Thoracic aorta (tissue), 2 donors: ENCODE results near the gene EVA1A. TPM values are rescaled to one million over a fixed set of nuclear protein-coding genes. Genes with fewer than 3 reads are reported as not detected.

Experiments used
- ATAC-seq: fragments of 150-250 bp; one replicate; pipeline ENCODE4 v1.8.0; 2017; ENCODE audit warnings: low read depth; ENCODE audit not compliant: insufficient number of reproducible peaks, low FRiP score
- DNase-seq: peaks from one replicate; pipeline ENCODE4 v3.0.0-alpha.2; 2020; ENCODE audit warnings: low spot score
- H3K27ac ChIP-seq, 2 donors: fragments of 200-600 bp; sonication (generic); 1 replicate in 1 of 2; 2 replicates in 1 of 2; pipeline ENCODE4 v1.5.1; 2016; ENCODE audit warnings: mild to moderate bottlenecking in 2 of 2, moderate library complexity in 2 of 2
- H3K27me3 ChIP-seq: fragments of 200-600 bp; sonication (generic); replicated peaks from 2 replicates; pipeline ENCODE4 v1.6.0; 2016; ENCODE audit warnings: mild to moderate bottlenecking; ENCODE audit not compliant: insufficient read depth
- H3K36me3 ChIP-seq: fragments of 200-600 bp; sonication (generic); one replicate; pipeline ENCODE4 v1.5.1; 2016
- H3K4me1 ChIP-seq, 2 donors: fragments of 200-600 bp; sonication (generic); 1 replicate in 1 of 2; 2 replicates in 1 of 2; pipeline versions ENCODE4 v1.5.1 to v1.6.0; 2016; ENCODE audit warnings: low read depth in 2 of 2, mild to moderate bottlenecking in 1 of 2; ENCODE audit not compliant: control insufficient read depth in 1 of 2
- H3K4me3 ChIP-seq: fragments of 200-600 bp; sonication (generic); 2 replicates; pipeline ENCODE4 v1.5.1; 2016; ENCODE audit warnings: mild to moderate bottlenecking
- H3K9me3 ChIP-seq: fragments of 200-600 bp; sonication (generic); 2 replicates; pipeline ENCODE4 v1.5.1; 2016
- CTCF ChIP-seq: fragments of 200-600 bp; sonication (generic); IDR thresholded peaks from one replicate; pipeline ENCODE4 v1.5.1; 2019; ENCODE audit warnings: antibody characterized with exemption
- total RNA-seq, 2 donors: library from RNA; depleted of rRNA; stranded (reverse); fragments of >200 nt; gene quantifications; one replicate each; pipeline versions ENCODE4 v1.1.0 to v1.2.3, GENCODE V29; 2016

The EVA1A gene
- total RNA-seq, 2 donors from 2014 or later, result 1.1 TPM; not detected in 1

GRCh38 chr2:75561566-75562512 is 1.1 kb upstream of the EVA1A start:
- no peak for ATAC-seq
- DNase-seq, result no peak
- Histone ChIP-seq H3K27ac (no peak overlapping the region), H3K4me3 (no peak overlapping the region), H3K9me3 (no peaks in the 10 kb centered on the region), H3K4me1 (peaks cover 0 to 15% of the 10 kb centered on the region in 2 donors), H3K27me3 (no peaks in the 10 kb centered on the region), H3K36me3 (no peaks in the 10 kb centered on the region)
- TF ChIP-seq CTCF, result no peak

GRCh38 chr2:75560022-75560767 is 544 bp downstream of the EVA1A start:
- H3K27me3 ChIP-seq, result no peaks in the 10 kb centered on the region
- no peak for DNase-seq

GRCh38 chr2:75559680-75560021 is 1.1 kb downstream of the EVA1A start:
- H3K4me3 ChIP-seq, result peak overlapping the region; percentile 69
- no peak overlapping the region for H3K27ac ChIP-seq
- no peaks in the 10 kb centered on the region for H3K27me3 ChIP-seq

More at GRCh38 chr2:75560022-75560767, 544 bp downstream of the EVA1A start:
- H3K9me3 ChIP-seq, result no peaks in the 10 kb centered on the region
- no peak overlapping the region for H3K27ac ChIP-seq
- peaks cover 0 to 15% of the 10 kb centered on the region in 2 donors for H3K4me1 ChIP-seq
- TF ChIP-seq CTCF, result no peak
- peak overlapping the region; percentile 69 for H3K4me3 ChIP-seq
- no peaks in the 10 kb centered on the region for H3K36me3 ChIP-seq
- no peak for ATAC-seq

GRCh38 chr2:75558786-75559679 is 1.7 kb downstream of the EVA1A start:
- no peaks in the 10 kb centered on the region for H3K27me3 ChIP-seq
- H3K9me3 ChIP-seq, result no peaks in the 10 kb centered on the region
- DNase-seq (no peak), ATAC-seq (no peak)
- H3K4me3 ChIP-seq, result no peak overlapping the region
- no peak for TF ChIP-seq CTCF
- H3K4me1 ChIP-seq, result peaks cover 0 to 15% of the 10 kb centered on the region in 2 donors
- no peaks in the 10 kb centered on the region for H3K36me3 ChIP-seq
- no peak overlapping the region for H3K27ac ChIP-seq

More at GRCh38 chr2:75559680-75560021, 1.1 kb downstream of the EVA1A start:
- DNase-seq (no peak), ATAC-seq (no peak)
- TF ChIP-seq CTCF, result no peak
- Histone ChIP-seq H3K36me3 (no peaks in the 10 kb centered on the region), H3K9me3 (no peaks in the 10 kb centered on the region), H3K4me1 (peaks cover 0 to 15% of the 10 kb centered on the region in 2 donors)
